ENCODE results near the gene ADGRD2. TPM values are rescaled to one million over a fixed set of nuclear protein-coding genes. Genes with fewer than 3 reads are reported as not detected.

ADGRD2 gene
- total RNA-seq, 3 donors from 2014 or later (not counting 1 experiment from before 2014, with no cell fraction given) = not detected

DNA sequence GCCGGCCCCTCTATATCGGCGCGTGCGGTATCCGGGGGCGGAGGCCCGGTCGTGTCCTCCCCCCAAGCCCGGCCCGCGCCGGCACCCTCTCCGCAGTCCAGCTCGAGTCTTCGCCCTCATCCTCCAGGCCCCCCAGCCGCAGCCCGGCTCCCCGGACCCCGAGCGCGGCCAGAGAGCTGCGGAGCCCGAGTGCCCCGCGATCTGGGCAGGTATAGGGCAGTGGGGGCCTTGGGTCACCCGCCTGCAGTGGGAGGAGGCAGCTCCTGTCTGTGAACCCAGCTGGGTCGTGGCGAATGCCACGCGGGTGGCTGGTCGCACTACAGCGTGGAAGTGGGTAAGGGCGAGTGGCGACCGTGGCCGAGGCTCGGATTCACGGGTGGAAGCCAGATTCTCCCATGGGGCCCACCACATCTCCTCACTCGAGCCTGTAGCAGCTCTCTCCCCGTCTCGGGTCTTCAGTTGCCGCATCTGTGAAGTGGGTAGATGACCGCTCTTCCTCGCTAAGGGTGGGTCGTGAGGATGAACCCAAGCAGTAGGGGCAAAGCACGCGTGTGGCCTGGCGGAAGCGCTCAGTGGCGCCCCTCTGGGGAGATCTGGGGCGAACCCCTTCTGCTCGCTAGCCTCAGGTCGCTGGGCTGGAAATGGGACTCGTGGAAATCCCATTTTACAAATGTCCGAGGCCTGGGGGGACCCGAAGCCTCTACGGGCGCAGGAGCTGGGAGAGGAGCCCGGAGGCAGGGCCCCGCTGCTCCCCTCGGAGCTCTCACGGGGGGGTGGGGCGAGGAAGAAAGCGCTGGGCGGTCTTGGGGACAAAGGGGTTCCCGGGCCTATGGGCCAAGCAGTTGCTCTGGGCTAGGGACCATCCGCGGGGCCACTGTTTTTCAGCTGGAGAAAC, 55.0 kb downstream of the ADGRD2 start:
- peak in 1 of 3 donors; percentile 49 for ATAC-seq

DNA sequence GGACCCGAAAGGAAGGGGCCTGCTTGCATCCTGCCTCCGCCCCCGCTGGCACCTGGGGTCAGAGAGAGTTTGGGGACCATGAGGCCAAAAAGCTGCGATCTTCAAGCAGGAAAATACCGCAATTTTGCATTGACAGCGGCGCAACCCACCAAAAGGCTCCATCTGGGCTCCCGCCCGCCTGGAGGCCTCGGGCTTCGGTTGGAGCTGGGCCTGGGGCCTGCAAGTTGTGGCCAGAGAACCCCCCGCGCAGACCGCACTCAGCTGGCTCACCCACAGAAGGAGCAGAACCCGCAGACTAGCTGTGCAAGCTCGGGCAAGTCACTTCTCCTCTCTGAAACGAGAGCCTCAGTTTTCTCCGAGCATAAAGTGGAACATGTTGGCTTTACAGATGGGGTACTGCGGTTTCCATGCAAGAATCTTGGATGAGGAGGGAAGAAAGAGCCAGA, 55.7 kb downstream of the ADGRD2 start:
- WGBS (ENCODE audit: insufficient coverage) = 93% methylated on average over 19 of the region's 19 CpGs
- Histone ChIP-seq H3K27me3 (ENCODE audit: control insufficient read depth, insufficient read depth, low read length) (peaks cover 15% of the 10 kb centered on the region), H3K9me3 (ENCODE audit: control insufficient read depth, insufficient read depth, low read length) (no peaks in the 10 kb centered on the region), H3K36me3 (ENCODE audit: control insufficient read depth, insufficient read depth, low read length) (no peaks in the 10 kb centered on the region), H3K27ac (ENCODE audit: low read length) (no peak overlapping the region), H3K4me3 (ENCODE audit: low read length) (no peak overlapping the region), H3K4me1 (ENCODE audit: control insufficient read depth, insufficient read depth, low read length) (peaks cover 7% of the 10 kb centered on the region)
- peaks cover 8% of the 10 kb centered on the region in 2 donors for H3K4me1 Mint-ChIP-seq
- peaks cover 26 to 33% of the 10 kb centered on the region in 2 donors for H3K27me3 Mint-ChIP-seq (ENCODE audit: low read depth in 2 of 2)
- TF ChIP-seq, protein P1, sequence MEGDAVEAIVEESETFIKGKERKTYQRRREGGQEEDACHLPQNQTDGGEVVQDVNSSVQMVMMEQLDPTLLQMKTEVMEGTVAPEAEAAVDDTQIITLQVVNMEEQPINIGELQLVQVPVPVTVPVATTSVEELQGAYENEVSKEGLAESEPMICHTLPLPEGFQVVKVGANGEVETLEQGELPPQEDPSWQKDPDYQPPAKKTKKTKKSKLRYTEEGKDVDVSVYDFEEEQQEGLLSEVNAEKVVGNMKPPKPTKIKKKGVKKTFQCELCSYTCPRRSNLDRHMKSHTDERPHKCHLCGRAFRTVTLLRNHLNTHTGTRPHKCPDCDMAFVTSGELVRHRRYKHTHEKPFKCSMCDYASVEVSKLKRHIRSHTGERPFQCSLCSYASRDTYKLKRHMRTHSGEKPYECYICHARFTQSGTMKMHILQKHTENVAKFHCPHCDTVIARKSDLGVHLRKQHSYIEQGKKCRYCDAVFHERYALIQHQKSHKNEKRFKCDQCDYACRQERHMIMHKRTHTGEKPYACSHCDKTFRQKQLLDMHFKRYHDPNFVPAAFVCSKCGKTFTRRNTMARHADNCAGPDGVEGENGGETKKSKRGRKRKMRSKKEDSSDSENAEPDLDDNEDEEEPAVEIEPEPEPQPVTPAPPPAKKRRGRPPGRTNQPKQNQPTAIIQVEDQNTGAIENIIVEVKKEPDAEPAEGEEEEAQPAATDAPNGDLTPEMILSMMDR (IDR thresholded peaks at IDR 0.05) = no peak
- ATAC-seq (no peak), DNase-seq (no peak)
- no peak overlapping the region for H3K27ac Mint-ChIP-seq
- intact Hi-C loops (cut with micrococcal nuclease) = no loop called here
- H3K9me3 Mint-ChIP-seq = no peaks in the 10 kb centered on the region
- peaks cover 7% of the 10 kb centered on the region for H3K36me3 Mint-ChIP-seq
- H3K4me3 Mint-ChIP-seq = no peak overlapping the region

More for the DNA sequence above, 55.0 kb downstream of the ADGRD2 start:
- no peak for DNase-seq
- H3K27me3 Mint-ChIP-seq (ENCODE audit: low read depth in 2 of 2) = peaks cover 27 to 33% of the 10 kb centered on the region in 2 donors
- H3K27ac ChIP-seq (ENCODE audit: low read length) = no peak overlapping the region
- WGBS (ENCODE audit: insufficient coverage) = 50% methylated on average over 69 of the region's 69 CpGs
- no peak overlapping the region for H3K4me3 ChIP-seq (ENCODE audit: low read length)
- H3K27me3 ChIP-seq (ENCODE audit: control insufficient read depth, insufficient read depth, low read length) = peaks cover 15% of the 10 kb centered on the region
- peak overlapping the region; percentile 68 for H3K4me3 Mint-ChIP-seq
- peaks cover 7% of the 10 kb centered on the region for H3K36me3 Mint-ChIP-seq
- no peaks in the 10 kb centered on the region for H3K9me3 Mint-ChIP-seq
- no peaks in the 10 kb centered on the region for H3K9me3 ChIP-seq (ENCODE audit: control insufficient read depth, insufficient read depth, low read length)
- TF ChIP-seq, protein P1 (IDR thresholded peaks at IDR 0.05) = no peak
- peaks cover 8% of the 10 kb centered on the region in 2 donors for H3K4me1 Mint-ChIP-seq
- H3K27ac Mint-ChIP-seq = no peak overlapping the region
- H3K36me3 ChIP-seq (ENCODE audit: control insufficient read depth, insufficient read depth, low read length) = no peaks in the 10 kb centered on the region
- intact Hi-C loops (cut with micrococcal nuclease) = no loop called here
- H3K4me1 ChIP-seq (ENCODE audit: control insufficient read depth, insufficient read depth, low read length) = peaks cover 7% of the 10 kb centered on the region

DNA sequence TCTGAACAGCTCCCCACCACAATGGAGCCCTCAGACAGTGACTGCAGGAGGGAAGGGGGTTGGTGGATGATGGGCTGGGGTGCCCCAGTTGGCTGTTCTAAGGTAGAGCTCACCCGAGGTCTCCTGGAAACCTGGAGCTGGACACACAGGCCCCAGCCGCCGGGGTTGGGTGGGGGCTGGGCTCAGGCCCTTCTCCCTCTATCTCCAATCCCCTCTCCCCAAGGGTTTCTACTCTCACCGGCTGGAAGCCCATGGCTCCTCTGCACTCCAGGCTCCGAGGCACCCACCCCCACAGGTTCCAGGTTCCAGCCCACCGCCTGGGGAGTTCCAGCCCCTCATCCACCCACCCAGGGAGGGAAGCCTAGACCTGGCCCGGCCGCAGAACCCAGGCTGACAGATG, 56.2 kb downstream of the ADGRD2 start:
- TF ChIP-seq, protein P1 (IDR thresholded peaks at IDR 0.05) = no peak
- peaks cover 7% of the 10 kb centered on the region for H3K36me3 Mint-ChIP-seq
- DNase-seq (no peak), ATAC-seq (no peak)
- Histone ChIP-seq H3K9me3 (ENCODE audit: control insufficient read depth, insufficient read depth, low read length) (no peaks in the 10 kb centered on the region), H3K4me1 (ENCODE audit: control insufficient read depth, insufficient read depth, low read length) (peaks cover 7% of the 10 kb centered on the region), H3K4me3 (ENCODE audit: low read length) (no peak overlapping the region), H3K27ac (ENCODE audit: low read length) (no peak overlapping the region), H3K36me3 (ENCODE audit: control insufficient read depth, insufficient read depth, low read length) (no peaks in the 10 kb centered on the region), H3K27me3 (ENCODE audit: control insufficient read depth, insufficient read depth, low read length) (peaks cover 15% of the 10 kb centered on the region)
- H3K4me3 Mint-ChIP-seq = no peak overlapping the region
- H3K27ac Mint-ChIP-seq = no peak overlapping the region
- no peaks in the 10 kb centered on the region for H3K9me3 Mint-ChIP-seq
- peaks cover 8% of the 10 kb centered on the region in 2 donors for H3K4me1 Mint-ChIP-seq
- intact Hi-C loops (cut with micrococcal nuclease) = no loop called here
- 91% methylated on average over 8 of the region's 8 CpGs for WGBS (ENCODE audit: insufficient coverage)
- H3K27me3 Mint-ChIP-seq (ENCODE audit: low read depth in 2 of 2) = peaks cover 25 to 33% of the 10 kb centered on the region in 2 donors
